IMR-90 (cell line): ENCODE data around the gene PODXL. TPM values are rescaled to one million over a fixed set of nuclear protein-coding genes. Genes with fewer than 3 reads are reported as not detected.

Source experiments
- ATAC-seq: fragments of 200-7000 bp; cut with Tn5 transposase; 2 replicates; pipeline ENCODE4 v1.9.1; 2020; ENCODE audit warnings: low read depth, mild to moderate bottlenecking, moderate library complexity
- BruUV-seq: library from RNA; stranded (reverse); fragments of 400-500 nt; replicated peaks from 2 replicates; lab custom pipeline; 2021; lab: Mats Ljungman, UMichigan
- CTCF ChIA-PET: fragments of 300-600 bp; formaldehyde crosslinking; extraction: SDS; loops from one replicate; lab custom pipeline; 2021; ENCODE audit warnings: antibody characterized with exemption; lab: Yijun Ruan, JAX
- POLR2A ChIA-PET: fragments of 300-600 bp; sonication (Branson Sonifier 250); formaldehyde crosslinking; loops from one replicate; lab custom pipeline; 2022; ENCODE audit warnings: antibody characterized with exemption; ENCODE audit not compliant: unreplicated experiment; lab: Charles Lee
- DNase-seq: peaks from one replicate; pipeline ENCODE4 v3.0.0; 2013
- H2AFZ ChIP-seq: replicated peaks from 2 replicates; pipeline ENCODE3; 2013; ENCODE audit warnings: low read length, mild to moderate bottlenecking; ENCODE audit not compliant: poor library complexity
- H2AK5ac ChIP-seq: 2 replicates; pipeline ENCODE4 v1.6.1; 2013; ENCODE audit warnings: low read depth, low read length, inconsistent platforms
- H2AK9ac ChIP-seq: replicated peaks from 2 replicates; pipeline ENCODE3; 2013; ENCODE audit warnings: mild to moderate bottlenecking, low read depth, low read length, moderate library complexity; ENCODE audit not compliant: poor library complexity
- H2BK120ac ChIP-seq: 2 replicates; pipeline ENCODE4 v1.6.1; 2013; ENCODE audit warnings: low read depth, low read length, inconsistent platforms
- H2BK15ac ChIP-seq: 3 replicates; pipeline ENCODE4 v1.6.1; 2013; ENCODE audit warnings: low read depth, low read length, inconsistent platforms
- H2BK20ac ChIP-seq: 2 replicates; pipeline ENCODE4 v1.6.1; 2013; ENCODE audit warnings: low read depth, mild to moderate bottlenecking, inconsistent platforms, low read length, moderate library complexity
- H2BK5ac ChIP-seq: 2 replicates; pipeline ENCODE4 v1.6.1; 2013; ENCODE audit warnings: mild to moderate bottlenecking, low read depth, low read length, inconsistent platforms; ENCODE audit not compliant: poor library complexity, severe bottlenecking
- H3K14ac ChIP-seq: replicated peaks from 2 replicates; pipeline ENCODE4 v1.6.1; 2013; ENCODE audit warnings: low read depth, low read length, inconsistent platforms
- H3K18ac ChIP-seq: 2 replicates; pipeline ENCODE4 v1.6.1; 2013; ENCODE audit warnings: low read depth, low read length, control low read depth
- H3K23ac ChIP-seq: 2 replicates; pipeline ENCODE4 v1.6.1; 2013; ENCODE audit warnings: low read depth, low read length, inconsistent platforms
- H3K27ac ChIP-seq: 2 replicates; pipeline ENCODE4 v1.5.1; 2013; ENCODE audit warnings: mild to moderate bottlenecking, control low read depth, low read length; ENCODE audit not compliant: insufficient read depth
- H3K27me3 ChIP-seq: 2 replicates; pipeline ENCODE4 v1.6.1; 2013; ENCODE audit warnings: low read length; ENCODE audit not compliant: control insufficient read depth, insufficient read depth
- H3K36me3 ChIP-seq: 2 replicates; pipeline ENCODE4 v1.6.1; 2013; ENCODE audit warnings: low read length, mixed read lengths; ENCODE audit not compliant: control insufficient read depth, insufficient read depth
- H3K4ac ChIP-seq: 2 replicates; pipeline ENCODE4 v1.6.1; 2013; ENCODE audit warnings: low read depth, low read length, inconsistent platforms
- H3K4me1 ChIP-seq: 2 replicates; pipeline ENCODE4 v1.6.1; 2013; ENCODE audit warnings: low read length, mixed read lengths; ENCODE audit not compliant: control insufficient read depth, insufficient read depth
- H3K4me2 ChIP-seq: 2 replicates; pipeline ENCODE4 v1.6.1; 2013; ENCODE audit warnings: low read depth, mild to moderate bottlenecking, control low read depth, low read length, moderate library complexity
- H3K4me3 ChIP-seq: 2 replicates; pipeline ENCODE4 v1.5.1; 2013; ENCODE audit warnings: low read depth, mild to moderate bottlenecking, control low read depth, low read length, moderate library complexity; ENCODE audit not compliant: insufficient read depth
- H3K56ac ChIP-seq: 2 replicates; pipeline ENCODE4 v1.6.1; 2013; ENCODE audit warnings: low read length, inconsistent platforms; ENCODE audit not compliant: insufficient read depth; ENCODE audit errors: extremely low read depth
- H3K79me1 ChIP-seq, 2 experiments: 2 replicates each; pipeline ENCODE4 v1.6.1; 2013; ENCODE audit warnings: low read length in 2 of 2, inconsistent platforms in 1 of 2, low read depth in 1 of 2
- H3K9ac ChIP-seq: 2 replicates; pipeline ENCODE4 v1.6.1; 2013; ENCODE audit warnings: low read depth, low read length, control low read depth
- H3K9me1 ChIP-seq: 2 replicates; pipeline ENCODE4 v1.6.1; 2013; ENCODE audit warnings: low read length, inconsistent platforms; ENCODE audit not compliant: insufficient read depth
- H3K9me3 ChIP-seq: 2 replicates; pipeline ENCODE4 v1.6.1; 2013; ENCODE audit warnings: low read length; ENCODE audit not compliant: control insufficient read depth, insufficient read depth
- H4K20me1 ChIP-seq: 2 replicates; pipeline ENCODE4 v1.6.1; 2013; ENCODE audit warnings: low read length, inconsistent platforms; ENCODE audit not compliant: insufficient read depth
- H4K5ac ChIP-seq: 2 replicates; pipeline ENCODE4 v1.6.1; 2013; ENCODE audit warnings: mild to moderate bottlenecking, low read depth, low read length, control low read depth
- H4K8ac ChIP-seq, 2 experiments: 2 replicates each; pipeline ENCODE4 v1.6.1; 2013; ENCODE audit warnings: low read depth in 2 of 2, low read length in 2 of 2, control low read depth in 1 of 2, inconsistent platforms in 1 of 2
- H4K91ac ChIP-seq: 2 replicates; pipeline ENCODE4 v1.6.1; 2013; ENCODE audit warnings: low read depth, low read length, inconsistent platforms; ENCODE audit not compliant: insufficient read depth
- BHLHE40 ChIP-seq: fragments of 150-350 bp; IDR thresholded peaks from 2 replicates; pipeline ENCODE4 v1.6.1; 2016; ENCODE audit warnings: mild to moderate bottlenecking, low read depth, low read length
- CHD1 ChIP-seq: IDR thresholded peaks from 2 replicates; pipeline ENCODE4 v1.6.1; 2012; ENCODE audit warnings: low read depth, low read length, improper control_type of control experiment
- FOS ChIP-seq: fragments of 150-350 bp; IDR thresholded peaks from 2 replicates; pipeline ENCODE4 v1.6.1; 2016; ENCODE audit warnings: low read depth, low read length
- MAZ ChIP-seq: IDR thresholded peaks from 2 replicates; pipeline ENCODE4 v1.6.1; 2012; ENCODE audit warnings: low read depth, mild to moderate bottlenecking, low read length, improper control_type of control experiment, moderate library complexity, borderline replicate concordance
- MXI1 ChIP-seq: IDR thresholded peaks from 2 replicates; pipeline ENCODE4 v1.6.1; 2012; ENCODE audit warnings: low read depth, mild to moderate bottlenecking, low read length, moderate library complexity, borderline replicate concordance
- NFE2L2 ChIP-seq: fragments of 150-350 bp; IDR thresholded peaks from 2 replicates; pipeline ENCODE4 v1.6.1; 2016; ENCODE audit warnings: low read depth, mild to moderate bottlenecking, low read length
- POLR2A ChIP-seq: IDR thresholded peaks from 2 replicates; pipeline ENCODE4 v1.6.1; 2012; ENCODE audit warnings: mild to moderate bottlenecking, low read depth, low read length
- RAD21 ChIP-seq: IDR thresholded peaks from 2 replicates; pipeline ENCODE4 v1.6.1; 2012; ENCODE audit warnings: low read length, improper control_type of control experiment
- SMC3 ChIP-seq: fragments of 150-350 bp; IDR thresholded peaks from 2 replicates; pipeline ENCODE4 v1.6.1; 2016; ENCODE audit warnings: low read depth, mild to moderate bottlenecking, antibody characterized with exemption, low read length, moderate library complexity
- WGBS, 2 experiments: methylation state at CpG; one replicate each; pipeline versions ENCODE4 v1.1.5 to v1.1.7; 2013; ENCODE audit warnings: missing lambda C conversion rate in 2 of 2; ENCODE audit not compliant: insufficient read length in 1 of 2; ENCODE audit errors: extremely low coverage in 2 of 2; 5-methylcytosine and 5-hydroxymethylcytosine counted together
- dilution Hi-C: fragments of 300-500 bp; cut with HindIII; formaldehyde crosslinking; loops from one replicate; pipeline ENCODE4 v1.14.3; 2018; ENCODE audit warnings: low sequenced_read_pairs; ENCODE audit not compliant: unreplicated experiment
- in situ Hi-C: fragments of 300-500 bp; cut with MboI; formaldehyde crosslinking; loops from 3 replicates; pipeline ENCODE4 v1.14.3; 2019; ENCODE audit warnings: low sequenced_read_pairs, inconsistent platforms, mixed read lengths
- intact Hi-C: fragments of 100-400 bp; cut with micrococcal nuclease; formaldehyde crosslinking; loops from 2 replicates; pipeline ENCODE4 v1.10.0; 2022
- polyA plus RNA-seq, 3 experiments: library from polyadenylated mRNA; depleted of rRNA; stranded (reverse); fragments of >200 nt; gene quantifications; 2 replicates each; pipeline ENCODE4 v1.2.3, GENCODE V29; 2012; ENCODE audit warnings: low replicate concordance in 1 of 3
- total RNA-seq: library from RNA; depleted of rRNA; stranded (reverse); fragments of >200 nt; gene quantifications from 2 replicates; pipeline ENCODE4 v1.2.3, GENCODE V29; 2012
- TF ChIP-seq, protein P1 (sequence below): fragments of 150-350 bp; IDR thresholded peaks from 2 replicates; pipeline ENCODE4 v1.6.1; 2017; ENCODE audit warnings: mild to moderate bottlenecking, antibody characterized with exemption, low read length, low read depth
- TF ChIP-seq, protein P2 (sequence below): fragments of 150-350 bp; IDR thresholded peaks from 2 replicates; pipeline ENCODE4 v1.6.1; 2016; ENCODE audit warnings: low read depth, mild to moderate bottlenecking, low read length, moderate library complexity, borderline replicate concordance

Gene PODXL
- total and polyA plus RNA-seq, 2 of the 4 experiments (the other 2 are of a cell fraction) = 1.3 to 3.8 TPM

DNA sequence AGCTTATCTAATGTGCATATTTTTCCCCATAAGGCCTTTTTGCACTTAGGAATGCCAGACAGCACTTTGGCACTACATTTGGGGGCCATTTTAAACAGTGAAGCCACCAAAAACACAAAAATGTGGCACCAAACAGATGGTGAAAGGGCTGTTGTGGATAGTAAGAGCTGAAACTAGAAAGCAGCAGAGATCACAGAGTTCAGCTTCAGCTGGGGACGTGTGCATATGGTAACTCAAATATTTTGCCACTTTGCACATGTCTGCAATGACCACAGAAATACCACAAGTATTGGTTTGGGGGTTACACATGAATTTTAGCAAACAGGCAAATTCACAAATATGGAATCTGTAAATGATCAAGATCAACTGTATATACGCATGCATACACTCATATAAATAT is 72.8 kb downstream of the PODXL start:
- no CpG with 5 or more reads among the region's 2 CpGs for WGBS, 2 experiments
- H2BK120ac ChIP-seq = no peak overlapping the region
- no peak overlapping the region for H2AK9ac ChIP-seq
- no peaks in the 10 kb centered on the region for H3K27me3 ChIP-seq
- no TSS peak for BruUV-seq
- H2BK15ac ChIP-seq = no peak overlapping the region
- H2BK20ac ChIP-seq = no peak overlapping the region
- H3K9ac ChIP-seq = no peak overlapping the region
- peaks cover 5% of the 10 kb centered on the region for H3K9me1 ChIP-seq
- in situ Hi-C loops (no loop called here), intact Hi-C loops (no loop called here), dilution Hi-C loops (no loop called here)
- peaks cover 0 to 12% of the 10 kb centered on the region in 2 experiments; a peak in 2 of 4 replicates for H3K79me1 ChIP-seq
- H3K23ac ChIP-seq = no peak overlapping the region
- H3K36me3 ChIP-seq = peaks cover 11% of the 10 kb centered on the region
- H3K4me2 ChIP-seq = no peak overlapping the region
- H3K18ac ChIP-seq = no peak overlapping the region
- H4K8ac ChIP-seq = no peak overlapping the region
- TF ChIP-seq BHLHE40 = no peak
- TF ChIP-seq POLR2A = no peak
- TF ChIP-seq NFE2L2 = no peak
- TF ChIP-seq MXI1 = no peak
- no peak for TF ChIP-seq MAZ
- TF ChIP-seq, protein P1, sequence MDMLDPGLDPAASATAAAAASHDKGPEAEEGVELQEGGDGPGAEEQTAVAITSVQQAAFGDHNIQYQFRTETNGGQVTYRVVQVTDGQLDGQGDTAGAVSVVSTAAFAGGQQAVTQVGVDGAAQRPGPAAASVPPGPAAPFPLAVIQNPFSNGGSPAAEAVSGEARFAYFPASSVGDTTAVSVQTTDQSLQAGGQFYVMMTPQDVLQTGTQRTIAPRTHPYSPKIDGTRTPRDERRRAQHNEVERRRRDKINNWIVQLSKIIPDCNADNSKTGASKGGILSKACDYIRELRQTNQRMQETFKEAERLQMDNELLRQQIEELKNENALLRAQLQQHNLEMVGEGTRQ = no peak
- TF ChIP-seq, protein P2, sequence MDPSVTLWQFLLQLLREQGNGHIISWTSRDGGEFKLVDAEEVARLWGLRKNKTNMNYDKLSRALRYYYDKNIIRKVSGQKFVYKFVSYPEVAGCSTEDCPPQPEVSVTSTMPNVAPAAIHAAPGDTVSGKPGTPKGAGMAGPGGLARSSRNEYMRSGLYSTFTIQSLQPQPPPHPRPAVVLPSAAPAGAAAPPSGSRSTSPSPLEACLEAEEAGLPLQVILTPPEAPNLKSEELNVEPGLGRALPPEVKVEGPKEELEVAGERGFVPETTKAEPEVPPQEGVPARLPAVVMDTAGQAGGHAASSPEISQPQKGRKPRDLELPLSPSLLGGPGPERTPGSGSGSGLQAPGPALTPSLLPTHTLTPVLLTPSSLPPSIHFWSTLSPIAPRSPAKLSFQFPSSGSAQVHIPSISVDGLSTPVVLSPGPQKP = no peak
- TF ChIP-seq RAD21 = no peak
- TF ChIP-seq CHD1 = no peak
- TF ChIP-seq SMC3 = no peak
- no peak for TF ChIP-seq FOS
- DNase-seq (no peak), ATAC-seq (no peak)
- no peak overlapping the region for H3K27ac ChIP-seq
- no peak overlapping the region for H3K4me3 ChIP-seq
- H2AFZ ChIP-seq = no peak overlapping the region
- H4K20me1 ChIP-seq = no peaks in the 10 kb centered on the region
- H2AK5ac ChIP-seq = no peak overlapping the region
- no peak overlapping the region for H4K5ac ChIP-seq
- ChIA-PET CTCF (interaction anchor here (0.7 kb wide), 1 partner anchor 378 kb away, joined by 3 read pairs; no protein-coding TSS in a partner anchor), POLR2A (no interaction called here)
- H3K9me3 ChIP-seq = no peaks in the 10 kb centered on the region
- H3K56ac ChIP-seq = no peak overlapping the region
- no peaks in the 10 kb centered on the region for H3K4me1 ChIP-seq
- no peak overlapping the region for H2BK5ac ChIP-seq
- H3K14ac ChIP-seq = no peak overlapping the region
- no peak overlapping the region for H4K91ac ChIP-seq
- no peak overlapping the region for H3K4ac ChIP-seq
